HepG2 (cell line): ENCODE data around the gene MAP2K5. TPM values are rescaled to one million over a fixed set of nuclear protein-coding genes. Genes with fewer than 3 reads are reported as not detected.

Source experiments
- ATAC-seq: fragments of 200-7000 bp; cut with Tn5 transposase; 3 replicates; pipeline ENCODE4 v1.9.1; 2020; ENCODE audit warnings: mild to moderate bottlenecking, moderate library complexity
- BruUV-seq: library from RNA; stranded (reverse); fragments of 400-500 nt; replicated peaks from 2 replicates; lab custom pipeline; 2021; lab: Mats Ljungman, UMichigan
- CTCF ChIA-PET: fragments of 300-600 bp; formaldehyde crosslinking; extraction: SDS; loops from one replicate; lab custom pipeline; 2021; ENCODE audit warnings: low total read pairs, inconsistent platforms, low intra/inter-chr PET ratio; lab: Yijun Ruan, JAX
- POLR2A ChIA-PET: fragments of 350-600 bp; sonication (Branson Sonifier 250); formaldehyde crosslinking; loops from one replicate; lab custom pipeline; 2020; ENCODE audit warnings: antibody characterized with exemption, inconsistent platforms; lab: Yijun Ruan, JAX
- DNase-seq: peaks from one replicate; pipeline ENCODE4 v3.0.0-alpha.2; 2015; ENCODE audit warnings: low spot score
- FAIRE-seq: peaks from 3 replicates; lab custom pipeline; 2011; peaks lifted over from hg19 to GRCh38; lab: Jason Lieb, UNC
- H2AFZ ChIP-seq: one replicate; pipeline ENCODE4 v1.6.1; 2011; ENCODE audit warnings: low read length, inconsistent platforms
- H3K27ac ChIP-seq: fragments of 300-600 bp; 3 replicates; pipeline ENCODE4 v1.8.0; 2011; ENCODE audit warnings: mixed run types, mild to moderate bottlenecking, mixed read lengths, low read length, inconsistent platforms; ENCODE audit not compliant: insufficient read depth; ENCODE audit errors: extremely low read length
- H3K27me3 ChIP-seq, 2 experiments: fragments of 200-600 bp in 1 of 2; 2 replicates in 1 of 2; 3 replicates in 1 of 2; pipeline versions ENCODE4 v1.6.0 to v1.8.0; 2011; ENCODE audit warnings: low read length in 2 of 2, mild to moderate bottlenecking in 2 of 2, moderate library complexity in 2 of 2, inconsistent platforms in 1 of 2; ENCODE audit not compliant: insufficient read depth in 2 of 2, control insufficient read depth in 1 of 2
- H3K36me3 ChIP-seq, 2 experiments: fragments of 200-600 bp in 1 of 2; replicated peaks in 1 of 2; 2 replicates in 1 of 2; 3 replicates in 1 of 2; pipeline versions ENCODE4 v1.5.1 to v1.8.0; 2011; ENCODE audit warnings: low read length in 2 of 2, inconsistent platforms in 1 of 2; ENCODE audit not compliant: insufficient read depth in 2 of 2, control insufficient read depth in 1 of 2
- H3K4me1 ChIP-seq: 2 replicates; pipeline ENCODE4 v1.5.1; 2012; ENCODE audit warnings: low read length, inconsistent platforms; ENCODE audit not compliant: insufficient read depth
- H3K4me2 ChIP-seq: 2 replicates; pipeline ENCODE4 v1.6.0; 2011; ENCODE audit warnings: low read depth, low read length, inconsistent platforms
- H3K4me3 ChIP-seq, 3 experiments: fragments of 200-600 bp in 1 of 3; sonication (generic), shearing (Covaris generic) in 1 of 3; replicated peaks in 1 of 3; 2 replicates each; pipeline ENCODE4 v1.5.1; 2011 to 2016; ENCODE audit warnings: low read length in 3 of 3, inconsistent platforms in 2 of 3, low read depth in 2 of 3, mild to moderate bottlenecking in 2 of 3, control low read depth in 1 of 3, mixed read lengths in 1 of 3; ENCODE audit not compliant: insufficient read depth in 1 of 3
- H3K79me2 ChIP-seq: one replicate; pipeline ENCODE4 v1.6.1; 2011; ENCODE audit warnings: low read length, inconsistent platforms; ENCODE audit not compliant: insufficient read depth
- H3K9ac ChIP-seq: 2 replicates; pipeline ENCODE4 v1.6.0; 2011; ENCODE audit warnings: mild to moderate bottlenecking, low read depth, low read length, inconsistent platforms; ENCODE audit not compliant: insufficient read depth
- H3K9me3 ChIP-seq: 2 replicates; pipeline ENCODE4 v1.5.1; 2012; ENCODE audit warnings: mild to moderate bottlenecking, low read length
- H4K20me1 ChIP-seq: 2 replicates; pipeline ENCODE4 v1.6.0; 2011; ENCODE audit warnings: inconsistent platforms, mild to moderate bottlenecking, low read length, moderate library complexity; ENCODE audit not compliant: insufficient read depth
- FOXP4 ChIP-seq: sonication (generic); formaldehyde crosslinking; IDR thresholded peaks from 2 replicates; pipeline ENCODE4 v1.4.0; 2020; ENCODE audit warnings: missing genetic modification reagents
- HNF1A ChIP-seq, 2 experiments: sonication (generic) in 1 of 2; formaldehyde crosslinking in 1 of 2; IDR thresholded peaks; 2 replicates each; pipeline versions ENCODE4 v1.4.0 to v1.6.1; 2016 to 2020; ENCODE audit warnings: borderline replicate concordance in 1 of 2, low read depth in 1 of 2, mild to moderate bottlenecking in 1 of 2, missing genetic modification reagents in 1 of 2
- RELA ChIP-seq: sonication (generic); formaldehyde crosslinking; IDR thresholded peaks from 2 replicates; pipeline ENCODE4 v1.4.0; 2020; ENCODE audit warnings: missing genetic modification reagents
- RORA ChIP-seq: sonication (generic); formaldehyde crosslinking; IDR thresholded peaks from 2 replicates; pipeline ENCODE4 v1.5.0; 2020; ENCODE audit warnings: mild to moderate bottlenecking, missing genetic modification reagents, moderate library complexity
- SIX4 ChIP-seq: sonication (generic); formaldehyde crosslinking; IDR thresholded peaks from 2 replicates; pipeline ENCODE4 v1.4.0; 2020; ENCODE audit warnings: missing genetic modification reagents
- ZGPAT ChIP-seq: IDR thresholded peaks from 2 replicates; pipeline ENCODE4 v1.6.1; 2016; ENCODE audit warnings: mild to moderate bottlenecking
- ZIK1 ChIP-seq: sonication (generic); formaldehyde crosslinking; IDR thresholded peaks from 2 replicates; pipeline ENCODE4 v1.5.0; 2020; ENCODE audit warnings: mild to moderate bottlenecking, low read depth, missing genetic modification reagents, borderline replicate concordance
- ZNF343 ChIP-seq: sonication (generic); formaldehyde crosslinking; IDR thresholded peaks from 2 replicates; pipeline ENCODE4 v1.4.0; 2020; ENCODE audit warnings: mild to moderate bottlenecking, missing genetic modification reagents
- ZNF354B ChIP-seq: sonication (generic); formaldehyde crosslinking; IDR thresholded peaks from 2 replicates; pipeline ENCODE4 v1.8.0; 2022; ENCODE audit warnings: mild to moderate bottlenecking, missing genetic modification reagents
- ZNF607 ChIP-seq: sonication (generic); formaldehyde crosslinking; IDR thresholded peaks from 2 replicates; pipeline ENCODE4 v1.5.1; 2020; ENCODE audit warnings: missing genetic modification reagents, mild to moderate bottlenecking, borderline replicate concordance
- ZNF740 ChIP-seq: sonication (generic); formaldehyde crosslinking; IDR thresholded peaks from 2 replicates; pipeline ENCODE4 v1.4.0; 2020; ENCODE audit warnings: missing genetic modification reagents
- WGBS: methylation state at CpG from one replicate; pipeline ENCODE4 v1.1.6; 2017; ENCODE audit warnings: low lambda C conversion rate; 5-methylcytosine and 5-hydroxymethylcytosine counted together
- in situ Hi-C: cut with HindIII; loops from 2 replicates; pipeline ENCODE4 v1.10.0; 2017; ENCODE audit warnings: low pct_unique_long_range_greater_than_20kb; ENCODE audit not compliant: extremely low pct_ligation_motif_present
- intact Hi-C: fragments of 100-400 bp; cut with micrococcal nuclease; formaldehyde crosslinking; loops from one replicate; pipeline ENCODE4 v1.10.0; 2022; ENCODE audit not compliant: unreplicated experiment
- polyA plus RNA-seq, 8 experiments: library from polyadenylated mRNA; depleted of rRNA in 3 of 8; stranded (reverse) in 7 of 8; unstranded in 1 of 8; fragments of >200 nt; fragmentation: Illumina TruSeq in 4 of 8; extraction: Trizol in 4 of 8; gene quantifications; 2 replicates each; pipeline versions ENCODE4 v1.2.1 to v1.2.3, GENCODE V29; 2011 to 2016; ENCODE audit warnings: low read depth in 4 of 8, missing spikeins in 1 of 8, mixed read lengths in 1 of 8; ENCODE audit not compliant: insufficient read depth in 1 of 8
- total RNA-seq, 5 experiments: library from RNA; depleted of rRNA; stranded (reverse); fragments of >200 nt; fragmentation: Illumina TruSeq; extraction: Trizol; gene quantifications; 2 replicates each; pipeline ENCODE4 v1.2.3, GENCODE V29; 2016; ENCODE audit warnings: low read depth in 1 of 5

MAP2K5 gene
- total and polyA plus RNA-seq, 2 of the 13 experiments (the other 11 are each of a cell fraction or from before 2014, with no cell fraction given), result 4.0 to 4.3 TPM

GRCh38 chr15:67575039-67575502, 32.6 kb downstream of the MAP2K5 start (continued):
- TF ChIP-seq FOXP4 (CRISPR knock-in tag), result no peak
- no peak for TF ChIP-seq RORA (CRISPR knock-in tag)
- TF ChIP-seq ZNF343 (CRISPR knock-in tag), result no peak

GRCh38 chr15:67578020-67578600, 35.6 kb downstream of the MAP2K5 start:
- Histone ChIP-seq H3K9me3 (no peaks in the 10 kb centered on the region), H3K36me3 (no peaks in the 10 kb centered on the region), H3K27me3 (no peaks in the 10 kb centered on the region), H3K27ac (no peak overlapping the region), H3K79me2 (no peaks in the 10 kb centered on the region), H3K4me2 (no peak overlapping the region), H4K20me1 (no peaks in the 10 kb centered on the region), H3K4me3 (no peak overlapping the region), H3K4me1 (no peaks in the 10 kb centered on the region), H3K9ac (no peak overlapping the region), H2AFZ (no peak overlapping the region)
- no peak for DNase-seq
- ChIA-PET CTCF (no interaction called here), POLR2A (no interaction called here)
- no TSS peak for BruUV-seq
- intact Hi-C loops, result no loop called here
- no peak for ATAC-seq
- no peak for TF ChIP-seq ZIK1 (CRISPR knock-in tag)
- no peak for TF ChIP-seq ZGPAT (CRISPR knock-in tag)
- no peak for TF ChIP-seq ZNF740 (CRISPR knock-in tag)
- TF ChIP-seq RELA (CRISPR knock-in tag), result no peak
- no peak for TF ChIP-seq SIX4 (CRISPR knock-in tag)
- TF ChIP-seq ZNF354B (CRISPR knock-in tag), result no peak
- no peak for TF ChIP-seq ZNF607 (CRISPR knock-in tag)
- TF ChIP-seq HNF1A (IDR thresholded peaks at IDR 0.05; ENCODE audit: low read depth), result no peak
- no peak for TF ChIP-seq HNF1A (CRISPR knock-in tag; IDR thresholded peaks at IDR 0.05; ENCODE audit: borderline replicate concordance)
- no peak for FAIRE-seq
- in situ Hi-C loops, result no loop called here
- 98% methylated on average over 4 of the region's 4 CpGs for WGBS
